IMR-90 (cell line): ENCODE measurements around the gene GAS7.

Experiments used
- CTCF ChIP-seq: conservative IDR thresholded peaks from 2 replicates; pipeline ENCODE4 v1.5.1; 2012; ENCODE audit warnings: mild to moderate bottlenecking, low read depth, low read length, improper control_type of control experiment
- FOS ChIP-seq: fragments of 150-350 bp; IDR thresholded peaks from 2 replicates; pipeline ENCODE4 v1.6.1; 2016; ENCODE audit warnings: low read depth, low read length
- MAFK ChIP-seq: IDR thresholded peaks from 2 replicates; pipeline ENCODE4 v1.6.1; 2012; ENCODE audit warnings: low read depth, low read length, improper control_type of control experiment
- MXI1 ChIP-seq: IDR thresholded peaks from 2 replicates; pipeline ENCODE4 v1.6.1; 2012; ENCODE audit warnings: low read depth, mild to moderate bottlenecking, low read length, moderate library complexity, borderline replicate concordance
- POLR2A ChIP-seq: IDR thresholded peaks from 2 replicates; pipeline ENCODE4 v1.6.1; 2012; ENCODE audit warnings: mild to moderate bottlenecking, low read depth, low read length
- RFX5 ChIP-seq: IDR thresholded peaks from 2 replicates; pipeline ENCODE4 v1.8.0; 2012; ENCODE audit warnings: low read depth, mild to moderate bottlenecking, low read length, moderate library complexity
- USF2 ChIP-seq: fragments of 150-350 bp; IDR thresholded peaks from 2 replicates; pipeline ENCODE4 v1.6.1; 2017; ENCODE audit warnings: mild to moderate bottlenecking, antibody characterized with exemption, low read length, low read depth

- TF ChIP-seq CTCF = no peak
- TF ChIP-seq POLR2A = no peak
- no peak for TF ChIP-seq USF2
- no peak for TF ChIP-seq RFX5
- no peak for TF ChIP-seq MAFK
- TF ChIP-seq MXI1 = no peak
- no peak for TF ChIP-seq FOS
Measured at GRCh38 chr17:10171581-10171981, 26.8 kb downstream of the GAS7 start.
